ENCODE measurements around the gene NR2E3.

DNA sequence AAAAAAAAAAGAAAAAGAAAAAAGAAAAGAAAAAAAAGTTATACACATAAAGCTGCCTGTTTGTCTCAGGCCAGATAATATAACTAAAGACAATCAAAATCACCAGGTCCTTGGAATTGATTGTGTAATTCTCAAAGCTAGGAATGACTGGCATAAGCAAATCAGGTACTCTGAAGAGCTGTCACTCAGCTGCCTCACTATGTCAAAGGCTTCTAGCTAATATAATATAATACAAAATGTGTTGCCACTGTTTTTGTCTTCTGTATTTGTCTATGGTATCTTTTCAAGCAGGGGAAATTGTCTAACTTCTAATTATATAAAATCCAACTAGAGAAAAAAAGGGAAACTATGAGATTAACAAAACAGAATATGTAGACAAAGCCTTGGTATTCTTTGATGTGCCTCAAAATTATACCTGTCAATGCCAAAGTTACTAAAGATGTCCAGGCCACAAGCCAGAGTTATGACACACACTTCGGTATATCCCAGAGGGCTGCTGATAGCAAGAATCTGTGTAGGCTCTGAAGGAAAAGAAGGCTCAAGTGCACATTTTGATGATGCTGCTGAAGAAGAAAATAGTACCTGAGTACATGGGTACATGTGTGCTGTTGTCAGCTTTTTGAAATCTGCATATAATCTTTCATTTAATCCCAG, 37.0 kb upstream of the NR2E3 start:
- TF ChIP-seq, protein P1, sequence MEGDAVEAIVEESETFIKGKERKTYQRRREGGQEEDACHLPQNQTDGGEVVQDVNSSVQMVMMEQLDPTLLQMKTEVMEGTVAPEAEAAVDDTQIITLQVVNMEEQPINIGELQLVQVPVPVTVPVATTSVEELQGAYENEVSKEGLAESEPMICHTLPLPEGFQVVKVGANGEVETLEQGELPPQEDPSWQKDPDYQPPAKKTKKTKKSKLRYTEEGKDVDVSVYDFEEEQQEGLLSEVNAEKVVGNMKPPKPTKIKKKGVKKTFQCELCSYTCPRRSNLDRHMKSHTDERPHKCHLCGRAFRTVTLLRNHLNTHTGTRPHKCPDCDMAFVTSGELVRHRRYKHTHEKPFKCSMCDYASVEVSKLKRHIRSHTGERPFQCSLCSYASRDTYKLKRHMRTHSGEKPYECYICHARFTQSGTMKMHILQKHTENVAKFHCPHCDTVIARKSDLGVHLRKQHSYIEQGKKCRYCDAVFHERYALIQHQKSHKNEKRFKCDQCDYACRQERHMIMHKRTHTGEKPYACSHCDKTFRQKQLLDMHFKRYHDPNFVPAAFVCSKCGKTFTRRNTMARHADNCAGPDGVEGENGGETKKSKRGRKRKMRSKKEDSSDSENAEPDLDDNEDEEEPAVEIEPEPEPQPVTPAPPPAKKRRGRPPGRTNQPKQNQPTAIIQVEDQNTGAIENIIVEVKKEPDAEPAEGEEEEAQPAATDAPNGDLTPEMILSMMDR (IDR thresholded peaks at IDR 0.05) = no peak
- TF ChIP-seq POLR2A (IDR thresholded peaks at IDR 0.05) = no peak

All from Peyer's patch (tissue), 4 donors.